ENCODE measurements around the gene GALNT9.

GALNT9 gene

DNA sequence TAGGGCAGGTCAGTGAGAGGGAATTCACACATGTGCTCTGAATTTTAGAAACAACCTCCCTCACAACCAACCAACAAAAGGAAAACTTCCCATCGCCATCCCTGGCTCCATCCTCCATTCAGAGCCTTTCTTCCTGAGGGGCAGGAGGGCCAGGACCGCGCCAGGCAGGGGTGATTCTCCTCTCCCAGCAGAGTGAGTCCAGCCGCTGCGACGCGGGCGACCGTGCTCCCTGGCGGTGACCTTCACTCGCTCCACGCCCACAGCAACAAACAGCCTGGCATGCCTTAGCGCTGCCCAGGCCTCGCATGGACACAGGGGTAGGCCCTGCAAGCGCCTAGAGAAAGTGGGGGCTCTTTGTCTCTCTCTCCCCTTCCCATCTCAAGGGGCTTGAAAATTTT is 3.7 kb downstream of the GALNT9 start:
- no peak for DNase-seq (ENCODE audit: low read depth)

DNA sequence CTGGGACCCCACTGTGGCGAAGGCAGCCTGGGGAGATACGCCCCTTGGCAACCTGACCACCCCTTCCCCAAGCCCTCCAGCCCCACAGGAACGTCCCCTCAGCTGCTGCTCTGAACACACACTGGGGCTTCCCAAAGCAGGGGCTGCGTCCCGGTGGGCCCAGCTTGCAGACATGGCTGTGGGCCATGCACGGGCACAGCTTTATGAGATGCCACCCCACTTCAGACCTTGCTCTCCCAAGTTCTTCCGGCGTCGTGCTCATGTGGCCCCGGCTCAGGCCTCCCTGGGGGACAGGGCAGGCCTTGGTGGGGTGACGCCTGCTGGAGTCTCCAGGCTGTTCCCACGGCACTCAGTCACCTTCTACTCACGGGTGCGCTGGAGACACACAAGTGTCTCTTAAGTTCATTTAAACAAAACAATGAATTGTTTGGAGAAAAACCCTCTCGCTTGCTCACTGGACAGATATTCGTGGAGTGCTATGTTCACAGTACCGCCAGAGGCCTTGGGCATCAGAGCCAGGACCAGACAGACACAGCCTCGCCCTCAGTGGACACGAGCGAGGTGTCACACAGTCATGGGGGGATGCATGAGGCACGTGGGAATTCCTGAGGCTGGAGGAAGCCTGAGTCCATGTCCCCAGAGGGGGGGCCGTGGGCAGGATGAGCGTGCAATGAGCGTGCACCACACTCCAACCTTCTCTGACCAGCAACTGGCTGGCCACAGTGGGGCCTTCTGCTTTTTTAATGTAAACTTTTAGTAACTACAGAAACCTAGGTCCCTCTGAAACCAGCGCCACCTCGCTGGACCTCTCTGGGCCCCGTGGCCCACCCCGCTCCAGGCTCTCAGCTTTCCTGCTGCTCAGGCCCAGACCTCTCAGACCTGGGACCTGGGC is 4.3 kb downstream of the GALNT9 start:
- DNase-seq (ENCODE audit: low read depth) = no peak

DNA sequence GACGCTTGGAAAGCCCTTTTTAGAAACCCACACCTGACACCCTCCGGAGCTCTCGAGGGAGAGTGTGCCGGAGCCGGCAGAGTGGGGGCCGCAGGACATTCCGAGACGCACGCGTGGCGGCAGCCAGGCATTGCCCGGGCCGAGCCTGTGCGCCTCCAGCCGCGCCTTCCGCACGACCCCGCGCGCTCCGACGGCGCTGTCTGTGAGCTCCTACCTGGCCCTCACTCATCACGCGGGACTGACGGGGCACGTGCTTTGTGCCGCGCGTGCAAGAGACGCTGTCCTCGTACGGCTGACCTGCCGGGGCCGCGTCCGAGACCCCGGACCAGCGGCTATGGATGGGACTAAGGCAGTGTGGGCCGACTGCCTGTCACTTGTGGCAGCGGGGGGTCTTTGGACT is 5.2 kb downstream of the GALNT9 start:
- no peak for DNase-seq (ENCODE audit: low read depth)

DNA sequence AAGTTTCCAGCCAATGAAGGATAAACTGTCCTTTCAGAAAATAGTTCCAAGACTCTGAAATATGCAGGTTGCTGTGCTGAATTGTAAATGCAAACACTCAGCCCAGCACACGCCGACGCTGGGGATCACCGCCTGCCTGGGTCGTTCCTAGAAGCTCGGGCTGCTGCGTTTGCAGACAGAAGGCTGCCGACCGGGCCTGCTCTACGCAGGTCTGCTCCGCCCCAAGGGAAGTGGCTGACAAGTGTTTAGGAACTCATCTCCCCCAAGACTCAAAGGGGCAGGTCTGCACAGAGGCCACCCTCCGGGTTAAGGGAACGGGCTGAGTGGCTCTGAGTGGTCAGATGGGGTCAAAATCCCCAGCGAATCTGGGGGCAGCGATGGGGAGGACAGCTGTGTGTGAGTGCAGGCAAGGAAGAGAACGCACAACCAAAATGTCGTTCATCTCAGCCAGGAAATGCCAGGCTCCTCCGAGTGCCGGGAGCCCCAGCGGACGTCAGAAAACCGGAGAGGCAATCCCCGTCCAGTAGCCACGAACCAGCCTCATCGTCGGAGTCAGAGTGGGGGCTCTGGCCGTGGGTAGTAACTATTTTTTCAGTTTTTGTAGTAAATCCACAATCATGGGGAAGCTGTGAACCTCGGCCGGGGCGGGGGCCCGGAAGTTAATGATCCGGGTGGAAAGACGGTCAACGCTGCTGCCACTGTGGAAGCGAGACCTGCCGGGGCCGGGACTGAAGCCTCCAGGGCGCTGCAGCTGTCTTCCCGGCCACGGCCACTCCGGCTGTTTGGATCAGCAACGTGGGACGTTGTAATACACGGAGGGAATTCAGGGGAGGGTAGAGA is 6.0 kb downstream of the GALNT9 start:
- DNase-seq (ENCODE audit: low read depth) = no peak

DNA sequence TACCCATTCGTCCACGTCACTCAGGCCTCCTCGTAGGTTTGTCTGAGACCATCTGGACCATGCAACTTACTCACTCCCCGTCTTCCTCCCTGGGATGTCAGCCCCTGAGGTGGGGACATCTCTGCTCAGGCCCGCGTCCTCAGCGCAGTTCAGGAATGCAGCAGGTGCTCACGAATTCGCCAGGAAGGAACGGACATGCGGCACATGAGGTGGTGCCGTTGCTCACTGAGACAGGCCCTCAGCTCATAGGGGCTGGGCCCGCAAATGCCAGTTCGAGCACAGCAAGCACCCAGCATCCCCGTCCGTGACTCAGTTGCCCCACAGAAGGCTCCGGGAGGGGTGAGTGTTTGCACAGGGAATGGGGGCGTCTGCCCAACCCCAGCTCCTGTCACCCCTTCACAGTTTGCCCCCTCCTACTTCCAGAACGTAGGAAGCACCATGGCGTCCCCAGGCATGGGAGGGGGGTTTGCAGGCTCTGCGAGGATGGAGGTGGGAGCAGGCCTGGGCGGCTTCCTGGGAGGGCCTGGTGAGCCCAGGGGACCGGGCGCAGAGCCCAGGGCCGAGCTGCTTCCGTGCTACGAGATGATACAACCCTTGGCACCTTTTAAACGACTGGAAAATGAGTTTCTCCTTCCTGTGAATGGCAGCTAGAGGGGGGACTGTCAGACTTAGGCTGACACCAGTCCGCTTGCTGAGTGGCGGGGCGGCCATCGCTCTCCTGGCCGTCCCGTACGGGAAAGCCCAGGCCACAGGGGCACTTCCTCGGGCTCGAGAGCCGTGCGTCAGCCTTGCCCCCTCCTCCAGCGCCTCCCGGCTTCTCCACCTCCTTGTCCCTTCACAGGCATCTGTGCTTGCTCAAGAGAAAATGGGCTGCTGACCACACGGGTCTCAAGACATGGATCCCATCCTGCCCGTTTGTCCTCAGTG is 6.9 kb downstream of the GALNT9 start:
- no peak for DNase-seq (ENCODE audit: low read depth)

DNA sequence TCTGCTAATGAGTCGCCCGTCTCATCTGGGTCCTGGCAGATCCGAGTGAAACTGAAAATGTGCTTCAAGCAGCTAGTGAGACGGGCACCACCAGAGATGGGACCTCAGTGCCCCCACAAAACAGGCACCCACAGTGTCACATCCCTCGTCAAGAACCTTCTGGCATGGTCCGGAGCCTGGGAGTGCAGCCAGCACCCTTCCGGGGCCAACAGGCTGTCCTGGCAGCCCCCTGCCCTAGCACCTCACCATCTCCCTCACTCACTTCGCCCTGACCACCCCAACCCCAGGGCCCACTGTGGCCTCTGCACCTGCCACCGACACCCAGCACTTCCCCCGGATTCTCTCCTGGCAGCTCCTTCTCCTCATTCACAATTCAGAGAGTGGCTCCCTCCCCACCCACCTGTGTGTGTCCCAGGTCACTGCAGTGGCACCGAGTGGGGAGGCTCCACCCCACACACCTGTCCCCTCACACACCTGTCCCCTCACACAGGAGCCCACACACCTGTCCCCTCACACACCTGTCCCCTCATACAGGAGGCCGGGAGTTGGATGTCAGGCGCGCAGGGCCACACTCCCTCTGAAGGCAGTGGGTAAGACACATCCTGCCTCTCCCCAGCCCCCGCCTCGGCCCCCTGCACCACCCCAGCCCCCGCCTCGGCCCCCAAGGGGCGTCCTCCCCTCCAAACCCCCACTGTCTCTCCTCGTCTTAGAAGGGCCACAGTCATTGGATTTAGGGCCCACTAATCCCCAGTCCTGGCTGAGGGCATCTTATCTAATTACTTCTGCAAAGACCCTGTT is 7.9 kb downstream of the GALNT9 start:
- no peak for DNase-seq (ENCODE audit: low read depth)

DNA sequence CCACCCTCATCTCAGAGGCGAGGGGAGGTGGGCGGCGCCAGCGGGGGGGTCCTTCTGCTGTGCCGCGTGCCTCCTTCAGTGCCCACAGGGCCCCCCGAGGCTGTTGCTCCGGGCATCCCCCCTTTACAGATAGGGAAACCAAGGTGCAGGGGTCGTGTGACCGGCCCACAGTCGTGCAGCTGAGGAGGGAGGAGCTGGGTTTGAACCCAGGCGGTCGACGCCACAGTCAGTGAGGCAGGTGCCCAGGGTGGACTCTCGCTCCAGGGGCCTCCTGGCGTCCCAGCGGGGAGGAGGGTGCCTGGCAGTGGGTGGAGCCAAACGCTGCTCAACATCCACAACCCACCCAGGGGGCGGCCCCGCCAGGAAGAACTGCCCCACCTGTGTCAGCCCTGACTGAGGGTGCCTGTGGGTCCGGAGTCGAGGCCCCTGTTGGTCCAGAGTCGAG is 8.6 kb downstream of the GALNT9 start:
- DNase-seq (ENCODE audit: low read depth) = no peak

- DNase-seq (ENCODE audit: low read depth) = no peak
Measured at GRCh38 chr12:132319991-132320570, 9.3 kb downstream of the GALNT9 start.

DNA sequence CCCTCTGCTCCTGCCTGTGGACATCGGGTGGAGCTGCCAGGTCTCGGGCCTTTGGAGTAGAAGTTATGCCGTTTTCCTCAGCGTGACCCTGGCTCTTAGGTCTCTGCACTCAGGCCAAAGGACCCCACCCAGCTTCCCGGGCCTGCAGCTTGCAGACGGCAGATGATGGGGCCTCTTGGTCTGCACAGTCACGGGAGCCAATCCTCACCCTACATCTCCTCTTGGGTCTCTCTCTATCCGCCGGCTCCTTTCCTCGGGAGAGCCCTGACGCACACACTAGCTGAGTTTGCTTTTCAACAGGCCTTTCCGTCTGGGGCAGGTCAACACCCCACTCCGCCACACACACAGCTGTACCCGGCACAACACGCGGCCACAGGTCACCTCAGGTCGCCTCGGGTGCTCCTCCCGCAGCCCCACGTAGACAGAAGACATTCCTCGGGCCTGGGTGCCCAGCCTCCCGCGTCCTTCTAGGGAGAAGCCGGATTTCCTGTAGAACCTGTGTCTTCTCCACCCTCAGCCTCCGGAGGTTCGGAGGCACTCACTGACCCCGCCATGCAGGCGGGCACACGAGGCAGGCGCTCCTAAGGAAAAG is 9.9 kb downstream of the GALNT9 start:
- no peak for DNase-seq (ENCODE audit: low read depth)

GRCh38 chr12:132318618-132319033 is 10.8 kb downstream of the GALNT9 start:
- no peak for DNase-seq (ENCODE audit: low read depth)

- DNase-seq (ENCODE audit: low read depth) = no peak
Measured at GRCh38 chr12:132318135-132318534, 11.3 kb downstream of the GALNT9 start.

DNA sequence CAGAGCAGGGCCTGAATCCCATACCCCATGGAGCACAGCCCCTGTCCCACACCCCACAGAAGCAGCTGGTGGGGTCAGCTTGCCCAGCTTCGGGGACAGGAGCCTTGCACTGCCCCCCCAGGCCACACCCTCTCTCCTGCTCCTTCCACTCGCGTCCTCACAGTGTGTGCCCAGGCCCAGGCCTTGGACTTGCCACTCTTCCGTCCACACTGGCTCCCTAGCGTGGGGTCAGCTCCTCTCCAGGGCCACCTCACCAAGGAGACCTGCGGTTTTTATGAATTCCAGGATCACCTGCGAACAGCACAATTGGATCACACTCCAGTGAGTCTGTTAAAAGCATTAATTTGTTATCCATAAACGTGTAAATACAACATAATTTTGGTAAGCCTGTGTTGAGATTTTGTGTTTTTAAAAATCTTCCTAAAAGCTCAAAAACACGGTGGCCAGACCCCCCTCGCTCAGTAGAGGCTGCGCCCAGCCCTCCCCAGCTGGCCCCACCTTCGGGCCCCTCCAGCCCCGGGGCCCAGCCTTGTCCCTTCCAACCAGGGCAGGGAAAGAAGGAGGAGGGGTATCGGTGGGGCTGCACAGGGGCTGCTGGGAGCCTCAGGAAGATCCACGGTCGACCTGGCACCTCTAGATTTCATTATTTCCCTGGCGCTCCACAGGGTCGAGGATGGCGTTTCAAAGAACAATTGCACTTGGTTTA is 12.0 kb downstream of the GALNT9 start:
- no peak for DNase-seq (ENCODE audit: low read depth)

- no peak for DNase-seq (ENCODE audit: low read depth)
Measured at GRCh38 chr12:132316497-132317232, 12.7 kb downstream of the GALNT9 start.

- no peak for DNase-seq (ENCODE audit: low read depth)
Measured at GRCh38 chr12:132315951-132316350, 13.4 kb downstream of the GALNT9 start.

DNA sequence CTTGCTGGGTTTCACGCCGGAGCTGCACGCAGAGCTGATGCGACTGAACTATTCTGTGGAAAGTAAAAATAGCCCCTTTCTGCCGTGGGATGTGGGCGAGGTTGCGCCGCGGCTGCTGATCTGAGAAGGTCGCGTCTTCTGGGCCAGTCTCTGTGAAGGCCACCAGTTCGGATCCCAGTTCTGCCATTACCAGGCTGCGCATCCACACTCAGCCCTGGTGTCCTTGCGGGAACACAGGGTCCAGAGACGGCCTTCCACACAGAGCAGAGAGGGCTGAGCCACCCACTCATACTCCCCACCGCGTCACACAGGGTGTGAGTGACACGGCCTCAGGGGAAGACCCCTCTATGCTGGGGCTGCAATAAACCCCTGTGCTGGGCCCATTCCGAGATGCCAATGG is 13.9 kb downstream of the GALNT9 start:
- DNase-seq (ENCODE audit: low read depth) = no peak

GRCh38 chr12:132314516-132315233 is 14.7 kb downstream of the GALNT9 start:
- no peak for DNase-seq (ENCODE audit: low read depth)

- DNase-seq (ENCODE audit: low read depth) = no peak
Measured at GRCh38 chr12:132314035-132314434, 15.4 kb downstream of the GALNT9 start.

- DNase-seq (ENCODE audit: low read depth) = no peak
Measured at GRCh38 chr12:132313182-132313581, 16.2 kb downstream of the GALNT9 start.
